GM18858 (cell line): Measurements from ENCODE around the gene SGMS1.
"Not testable (repeated sequence)": the region's sequence is repeated elsewhere in the genome, so short reads cannot be mapped to it uniquely, and the experiment has no call there.

Experiments used
- ATAC-seq: cut with Tn5 transposase; IDR thresholded peaks from one replicate; pipeline ENCODE4 v1.9.1; 2021; ENCODE audit not compliant: unreplicated experiment

Gene SGMS1

DNA sequence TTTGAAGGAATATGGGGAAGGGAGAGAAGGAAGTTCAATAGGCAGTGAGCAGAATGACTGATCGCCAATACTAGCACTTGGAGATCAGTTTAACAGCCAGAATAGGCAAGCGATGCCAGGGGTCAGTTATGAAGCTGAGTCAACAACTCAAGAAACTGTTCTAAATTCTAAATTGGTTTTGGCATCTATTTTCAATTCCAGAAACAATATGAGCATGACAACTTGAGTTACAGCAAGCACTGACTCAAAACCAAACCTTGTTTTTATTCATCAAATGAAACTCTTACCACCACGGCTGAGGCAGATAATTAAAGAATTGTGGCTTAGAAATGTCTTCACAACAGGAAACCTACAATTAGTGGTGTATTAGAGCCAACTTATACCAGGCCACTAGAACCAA, 192.0 kb downstream of the SGMS1 start:
- ATAC-seq: peak; percentile 91

DNA sequence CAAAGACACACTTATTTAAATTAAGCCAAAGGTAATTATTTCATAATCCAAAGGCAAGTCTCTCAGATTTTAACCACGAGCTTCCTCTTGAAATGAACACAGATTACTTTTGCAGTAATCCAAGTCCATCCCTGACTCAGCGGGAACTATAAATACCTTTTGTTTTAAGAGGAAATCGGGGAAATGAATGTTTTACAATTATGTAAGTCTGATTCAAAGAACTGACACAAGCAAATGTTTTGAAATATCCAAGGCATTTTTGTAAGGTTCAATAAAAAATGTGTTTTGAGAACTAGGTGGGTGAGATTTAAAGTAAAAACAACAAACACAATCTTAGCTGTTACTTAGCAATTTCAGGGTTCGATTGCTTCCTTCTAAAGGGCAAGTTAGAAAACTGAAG, 192.6 kb downstream of the SGMS1 start:
- ATAC-seq: no peak

DNA sequence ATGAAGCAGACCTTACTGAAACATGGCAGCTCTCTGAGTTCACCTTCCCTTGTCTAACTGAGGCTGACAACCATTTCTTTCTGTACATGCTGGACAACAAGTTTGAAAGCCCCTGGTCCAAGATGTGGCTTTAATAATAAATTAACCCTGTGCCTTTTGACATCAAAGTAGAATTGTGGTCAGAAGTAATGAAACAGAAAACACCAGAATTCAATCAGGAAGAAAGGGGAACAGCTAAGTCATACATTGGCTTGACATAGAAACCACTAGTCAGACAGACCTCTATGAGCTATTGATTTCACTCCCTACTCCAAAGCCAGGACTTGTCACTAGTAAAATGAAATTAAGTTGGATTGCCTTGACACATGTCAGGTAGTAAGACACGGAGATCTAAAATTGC, 197.3 kb downstream of the SGMS1 start:
- peak; percentile 85 for ATAC-seq

- not testable (repeated sequence) for ATAC-seq
Measured at GRCh38 chr10:50425215-50425614, 198.5 kb downstream of the SGMS1 start.

GRCh38 chr10:50423448-50423847, 200.3 kb downstream of the SGMS1 start:
- ATAC-seq: no peak

- no peak for ATAC-seq
Measured at GRCh38 chr10:50422259-50422658, 201.5 kb downstream of the SGMS1 start.

DNA sequence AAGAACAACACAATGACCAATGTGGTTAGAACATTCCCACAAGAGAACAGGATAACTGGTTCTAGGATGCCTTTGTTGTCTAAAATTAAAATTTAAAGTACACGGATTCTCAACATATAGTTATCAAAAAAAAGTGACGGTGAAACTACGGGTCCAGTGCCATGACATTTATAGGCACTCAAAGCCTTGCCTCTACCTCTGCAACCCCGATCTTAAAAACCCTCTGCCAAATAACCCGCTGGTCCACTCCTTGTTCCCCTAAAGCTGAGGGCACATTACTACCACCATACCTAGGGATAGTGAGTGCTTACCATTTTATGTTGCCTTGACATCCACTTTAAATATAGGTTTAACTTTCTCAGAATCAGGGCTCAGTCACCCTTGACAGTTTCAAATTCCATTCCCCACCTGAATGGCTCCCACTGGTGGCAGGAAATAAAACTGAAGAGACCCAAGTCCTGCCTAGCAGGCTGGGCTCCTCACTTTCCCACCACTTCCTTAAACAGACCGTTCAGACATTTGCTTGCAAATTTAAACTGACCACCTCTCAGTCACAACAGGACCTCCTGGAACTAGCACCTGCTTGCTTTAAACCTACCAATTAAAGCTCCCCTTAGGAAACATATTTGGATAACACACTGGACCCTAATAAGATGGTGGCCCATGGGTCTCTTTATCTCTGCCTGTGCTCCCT, 202.6 kb downstream of the SGMS1 start:
- peak; percentile 33 for ATAC-seq

DNA sequence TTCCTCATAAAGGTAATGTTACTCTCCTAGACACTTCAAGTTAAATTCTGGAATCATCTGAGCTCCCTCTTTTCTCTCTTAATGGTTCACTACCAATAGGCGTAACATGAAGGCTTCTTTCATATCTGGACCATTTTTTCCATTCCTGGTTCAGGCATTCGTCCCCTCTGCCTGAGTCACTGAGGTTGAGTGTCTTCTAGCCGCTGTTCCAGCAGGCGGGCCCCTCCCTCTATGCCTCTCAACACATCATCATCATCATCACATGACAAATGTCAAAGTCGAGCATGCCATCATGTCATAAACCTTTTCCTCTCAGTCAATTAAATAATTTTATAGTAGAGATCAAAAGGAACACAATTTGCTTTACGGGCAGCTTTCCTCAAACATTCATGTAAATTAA, 203.6 kb downstream of the SGMS1 start:
- ATAC-seq: no peak

DNA sequence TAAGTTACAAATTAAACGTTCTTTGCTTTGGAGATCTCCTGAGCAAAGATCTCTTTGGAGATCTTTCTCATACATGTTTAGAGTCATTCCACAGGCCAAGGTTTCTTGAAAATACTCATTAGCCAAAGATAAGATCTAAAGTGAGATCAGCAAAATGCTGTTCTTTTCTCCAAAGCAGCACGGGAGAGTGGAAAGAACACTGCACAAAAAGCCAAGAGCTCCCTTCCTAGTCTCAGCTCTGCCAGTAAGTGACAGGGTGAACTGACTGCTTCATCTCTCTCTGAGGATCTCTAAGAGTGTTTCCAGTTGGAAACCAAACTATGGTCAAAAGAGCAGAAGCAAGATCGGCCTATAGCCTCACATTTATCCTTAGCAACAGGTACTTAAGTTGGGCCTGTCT, 204.0 kb downstream of the SGMS1 start:
- no peak for ATAC-seq

- ATAC-seq: no peak
Measured at GRCh38 chr10:50419091-50419490, 204.7 kb downstream of the SGMS1 start.

- peak; percentile 68 for ATAC-seq
Measured at GRCh38 chr10:50417886-50418830, 205.6 kb downstream of the SGMS1 start.

DNA sequence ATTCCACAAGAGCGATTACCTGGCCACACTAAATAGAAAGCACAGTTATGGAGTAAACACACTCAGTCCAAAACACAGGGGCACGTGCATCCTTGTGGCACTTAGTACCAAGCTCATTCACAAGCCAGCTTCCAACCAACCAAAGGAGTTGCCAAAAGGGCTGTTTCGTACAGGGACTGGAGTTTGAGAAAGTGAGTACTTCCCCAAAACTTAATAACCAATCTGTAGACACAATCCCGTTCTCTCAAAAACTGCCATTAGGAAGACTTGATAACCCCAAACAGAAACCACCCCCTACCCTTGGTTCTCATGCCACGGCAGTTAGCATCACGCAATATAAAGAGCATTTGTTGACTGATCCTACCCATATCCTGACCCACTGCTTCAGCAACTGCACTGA, 206.3 kb downstream of the SGMS1 start:
- ATAC-seq: no peak

- no peak for ATAC-seq
Measured at GRCh38 chr10:50416881-50417280, 206.9 kb downstream of the SGMS1 start.

- ATAC-seq: no peak
Measured at GRCh38 chr10:50416181-50416824, 207.5 kb downstream of the SGMS1 start.

- no peak for ATAC-seq
Measured at GRCh38 chr10:50415292-50415691, 208.5 kb downstream of the SGMS1 start.

DNA sequence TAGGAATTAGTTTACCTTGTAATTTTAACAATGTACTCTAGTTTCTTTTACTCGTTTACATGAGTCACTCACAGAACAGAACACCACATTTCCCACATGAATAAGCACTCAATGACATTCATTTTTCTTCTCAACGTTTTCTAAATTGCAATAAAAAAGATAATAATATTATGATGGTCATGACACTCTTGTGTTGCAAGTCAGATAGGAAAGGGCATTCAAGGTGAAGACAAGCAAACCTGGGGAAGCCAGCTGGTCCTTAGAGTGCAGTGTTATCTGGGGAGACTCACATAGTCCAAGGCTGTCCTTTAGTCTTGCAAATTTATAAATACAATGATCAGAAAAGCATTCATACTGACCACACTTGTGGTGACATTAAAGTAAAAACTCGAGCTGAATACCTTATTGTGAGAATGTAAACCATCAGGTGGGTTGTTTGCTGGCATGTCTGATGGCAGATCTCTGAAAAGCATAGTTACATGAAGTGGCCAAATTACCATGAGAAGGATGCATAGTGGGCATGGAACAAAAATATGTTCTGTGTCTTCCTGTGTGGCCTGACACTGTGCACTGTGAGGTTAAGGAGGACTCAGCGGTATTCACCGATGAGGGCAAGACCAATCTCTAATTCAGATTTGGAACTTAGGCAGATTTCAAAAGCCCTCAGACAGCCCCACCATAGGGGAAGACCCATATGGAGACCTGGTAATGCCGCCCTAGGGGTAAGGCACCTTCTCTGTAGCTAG, 213.5 kb downstream of the SGMS1 start:
- ATAC-seq: no peak

GRCh38 chr10:50407076-50407801, 216.5 kb downstream of the SGMS1 start:
- no peak for ATAC-seq

GRCh38 chr10:50406457-50407070, 217.2 kb downstream of the SGMS1 start:
- no peak for ATAC-seq

DNA sequence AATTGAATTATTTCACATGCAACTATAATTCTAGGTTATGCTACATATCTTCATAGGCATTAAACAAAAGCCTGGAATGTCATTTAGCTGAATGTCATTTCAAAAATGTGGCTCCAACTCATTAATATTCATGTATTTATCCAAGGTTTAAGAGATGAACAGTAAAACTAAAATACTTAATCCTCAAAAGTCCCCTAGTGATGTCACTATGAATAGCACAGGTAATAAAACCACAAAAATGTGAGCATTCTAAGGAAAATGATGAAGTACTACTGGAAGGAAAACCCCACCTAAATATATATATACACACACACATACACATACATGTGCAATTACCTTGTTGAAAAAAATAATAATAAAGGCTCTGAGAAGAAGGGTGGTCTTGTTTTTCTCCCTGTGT, 218.0 kb downstream of the SGMS1 start:
- ATAC-seq: no peak
